B cell (primary cell): ENCODE data around the gene CREB3L1.

Source experiments
- CTCF ChIP-seq: fragments of 200-600 bp; IDR thresholded peaks from one replicate; pipeline ENCODE4 v1.8.0; 2022; ENCODE audit warnings: antibody characterized with exemption, mild to moderate bottlenecking
- EZH2 ChIP-seq: IDR thresholded peaks from 2 replicates; pipeline ENCODE4 v1.6.1; 2012; ENCODE audit warnings: borderline replicate concordance, low read depth, mild to moderate bottlenecking, moderate library complexity, low read length; ENCODE audit not compliant: insufficient read depth, poor library complexity, severe bottlenecking

- no peak for TF ChIP-seq CTCF
- TF ChIP-seq EZH2, result no peak
Measured at GRCh38 chr11:46363455-46364005, 86.1 kb downstream of the CREB3L1 start.
